Activated naive CD8-positive, alpha-beta T cell treated with anti-CD3 and anti-CD28 coated beads, Interleukin-2, amount 50 U/mL, for 24 hours (primary cell): ENCODE results near the gene SLC2A6.

Experiments
- ATAC-seq: fragments of 150-1000 bp; cut with Tn5 transposase; one replicate; pipeline ENCODE4 v1.10.0; 2021
- DNase-seq: peaks from one replicate; pipeline ENCODE4 v3.0.0; 2021
- H3K27ac Mint-ChIP-seq: one replicate; pipeline ENCODE4 v1.8.0; 2021; ENCODE audit warnings: mild to moderate bottlenecking, mixed read lengths
- H3K27me3 Mint-ChIP-seq: one replicate; pipeline ENCODE4 v1.8.0; 2021; ENCODE audit warnings: mixed read lengths
- H3K36me3 Mint-ChIP-seq: one replicate; pipeline ENCODE4 v1.8.0; 2021; ENCODE audit warnings: low read depth, mixed read lengths
- H3K4me1 Mint-ChIP-seq: one replicate; pipeline ENCODE4 v1.8.0; 2021; ENCODE audit warnings: mixed read lengths
- H3K4me3 Mint-ChIP-seq: one replicate; pipeline ENCODE4 v1.8.0; 2021; ENCODE audit warnings: mild to moderate bottlenecking, moderate library complexity, mixed read lengths
- H3K9me3 Mint-ChIP-seq: one replicate; pipeline ENCODE4 v1.8.0; 2021; ENCODE audit warnings: mixed read lengths

The SLC2A6 gene, protein sequence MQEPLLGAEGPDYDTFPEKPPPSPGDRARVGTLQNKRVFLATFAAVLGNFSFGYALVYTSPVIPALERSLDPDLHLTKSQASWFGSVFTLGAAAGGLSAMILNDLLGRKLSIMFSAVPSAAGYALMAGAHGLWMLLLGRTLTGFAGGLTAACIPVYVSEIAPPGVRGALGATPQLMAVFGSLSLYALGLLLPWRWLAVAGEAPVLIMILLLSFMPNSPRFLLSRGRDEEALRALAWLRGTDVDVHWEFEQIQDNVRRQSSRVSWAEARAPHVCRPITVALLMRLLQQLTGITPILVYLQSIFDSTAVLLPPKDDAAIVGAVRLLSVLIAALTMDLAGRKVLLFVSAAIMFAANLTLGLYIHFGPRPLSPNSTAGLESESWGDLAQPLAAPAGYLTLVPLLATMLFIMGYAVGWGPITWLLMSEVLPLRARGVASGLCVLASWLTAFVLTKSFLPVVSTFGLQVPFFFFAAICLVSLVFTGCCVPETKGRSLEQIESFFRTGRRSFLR

DNA sequence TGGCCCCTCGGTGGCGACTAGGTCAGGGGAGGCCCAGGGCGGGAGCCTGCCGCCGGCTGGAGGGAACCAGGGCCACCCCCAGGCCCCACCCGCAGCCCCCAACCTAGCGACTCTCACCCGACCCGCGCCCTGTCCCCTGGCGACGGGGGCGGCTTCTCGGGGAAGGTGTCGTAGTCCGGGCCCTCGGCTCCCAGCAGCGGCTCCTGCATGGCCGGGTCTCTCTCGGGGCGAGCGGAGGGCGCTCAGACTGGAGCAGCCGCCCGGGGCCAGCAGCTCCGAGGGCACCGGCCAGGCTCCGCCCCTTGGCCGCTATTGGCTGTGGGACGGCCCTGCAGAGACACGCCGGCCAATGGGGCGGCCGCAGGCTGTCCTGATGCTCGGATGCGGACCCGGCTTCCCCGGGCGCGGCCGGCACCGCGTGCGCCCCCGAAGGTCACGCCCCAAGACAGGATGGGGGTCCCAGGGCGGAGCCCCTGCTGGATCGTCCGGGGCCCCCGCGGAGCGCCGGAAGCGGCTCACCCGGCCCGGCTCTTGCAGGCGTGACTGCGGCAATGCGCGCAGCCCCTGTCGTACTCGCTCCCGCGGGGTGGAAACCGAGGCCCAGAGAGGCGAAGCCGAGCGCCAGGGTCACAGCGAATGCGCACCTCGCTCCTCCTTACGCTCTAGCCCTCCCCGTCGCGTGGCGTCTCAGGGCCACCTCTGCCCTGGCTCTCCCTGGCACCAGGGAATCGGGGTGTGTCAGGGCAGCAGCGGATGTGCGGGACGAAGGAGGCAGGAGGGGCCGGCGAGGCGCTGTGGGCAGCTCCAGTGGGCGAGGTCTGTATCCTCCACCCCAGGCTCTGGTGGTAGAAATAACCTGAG lies at the start of gene SLC2A6:
TSS of gene SLC2A6 (minus strand) at position 249 of the 861 bp plus-strand sequence. CDS start at position 209, 40 bp downstream.
- Mint-ChIP-seq H3K27me3 (no peaks in the 10 kb centered on the region), H3K9me3 (no peaks in the 10 kb centered on the region), H3K36me3 (no peaks in the 10 kb centered on the region), H3K27ac (no peak within 1 kb of the TSS), H3K4me1 (peaks cover 11% of the 10 kb centered on the region), H3K4me3 (peak within 1 kb of the TSS; percentile 78)
- DNase-seq (peak; percentile 85), ATAC-seq (peak; percentile 97)

DNA sequence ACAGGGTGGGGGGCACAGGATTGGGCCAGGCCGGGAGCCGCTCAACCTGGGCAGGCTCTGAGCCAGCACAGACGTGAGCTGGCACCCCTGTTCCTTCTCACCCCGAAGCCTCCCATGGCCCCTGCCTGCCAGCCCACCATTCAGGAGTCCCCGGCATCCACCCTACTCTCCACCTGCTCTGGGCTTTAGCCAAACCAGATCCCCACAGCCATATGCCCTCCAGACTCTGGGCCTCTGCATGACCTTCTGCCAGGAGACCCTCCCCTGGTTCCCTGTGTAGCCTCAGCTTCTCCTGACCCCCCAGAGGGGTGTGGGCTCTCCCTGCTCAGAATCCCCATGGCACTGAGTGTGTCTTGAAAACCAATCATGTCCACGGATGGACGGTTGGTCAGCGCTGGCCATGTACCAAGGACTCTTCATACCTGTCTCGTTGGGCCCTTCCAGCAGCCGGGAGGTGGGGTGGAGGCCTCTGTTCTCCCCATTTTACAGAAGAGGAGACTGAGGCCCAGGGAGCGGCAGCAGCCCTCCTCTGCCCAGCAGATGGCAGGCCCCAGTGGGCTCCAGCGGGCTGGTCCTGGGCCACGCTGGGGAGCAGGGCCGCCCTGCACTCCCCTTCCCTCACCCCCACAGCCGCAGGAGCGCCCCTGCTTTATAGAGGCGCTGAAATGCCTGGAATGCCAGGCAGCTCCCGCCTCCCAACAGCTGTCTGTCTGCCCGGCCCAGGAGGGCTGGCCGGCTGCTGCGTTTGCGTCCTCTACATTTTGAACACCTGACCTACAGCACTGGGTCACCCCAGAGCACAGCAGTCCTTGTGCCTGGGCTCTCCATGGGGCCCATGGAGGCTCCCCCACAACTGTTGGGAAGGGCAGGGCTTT lies 49.3 kb upstream of the SLC2A6 start:
- peaks cover 8% of the 10 kb centered on the region for H3K4me1 Mint-ChIP-seq
- no peak overlapping the region for H3K27ac Mint-ChIP-seq
- ATAC-seq (no peak), DNase-seq (no peak)
- H3K36me3 Mint-ChIP-seq, result no peaks in the 10 kb centered on the region
- peaks cover 10% of the 10 kb centered on the region for H3K27me3 Mint-ChIP-seq
- H3K4me3 Mint-ChIP-seq, result no peak overlapping the region
- H3K9me3 Mint-ChIP-seq, result no peaks in the 10 kb centered on the region

DNA sequence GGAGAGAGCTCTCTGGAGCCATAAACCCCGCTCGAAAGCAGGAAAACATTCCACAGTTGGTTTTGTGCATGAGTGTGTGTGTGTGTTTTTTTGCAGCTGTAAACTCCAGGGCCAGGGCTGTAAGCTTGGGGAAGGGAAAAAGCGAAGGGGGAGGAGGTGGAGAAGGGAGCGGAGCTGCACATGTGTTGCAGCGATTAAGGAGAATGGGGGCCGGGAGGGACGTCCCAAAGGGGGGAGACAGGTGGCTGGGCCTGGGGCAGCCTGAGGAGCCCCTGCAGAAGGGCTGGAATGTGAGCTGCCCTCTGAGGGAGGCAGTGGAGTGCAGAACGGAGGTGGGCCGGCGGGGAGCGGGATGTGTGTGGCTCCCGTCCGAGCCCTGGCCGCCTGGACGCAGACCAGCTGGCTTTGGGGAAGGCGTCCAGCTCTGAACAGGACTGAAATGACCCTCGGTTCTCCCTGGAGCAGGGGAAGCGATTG lies 48.6 kb upstream of the SLC2A6 start:
- ATAC-seq (no peak), DNase-seq (no peak)
- Mint-ChIP-seq H3K27ac (no peak overlapping the region), H3K27me3 (peaks cover 5% of the 10 kb centered on the region), H3K4me3 (no peak overlapping the region), H3K4me1 (peaks cover 2% of the 10 kb centered on the region), H3K9me3 (no peaks in the 10 kb centered on the region), H3K36me3 (no peaks in the 10 kb centered on the region)

DNA sequence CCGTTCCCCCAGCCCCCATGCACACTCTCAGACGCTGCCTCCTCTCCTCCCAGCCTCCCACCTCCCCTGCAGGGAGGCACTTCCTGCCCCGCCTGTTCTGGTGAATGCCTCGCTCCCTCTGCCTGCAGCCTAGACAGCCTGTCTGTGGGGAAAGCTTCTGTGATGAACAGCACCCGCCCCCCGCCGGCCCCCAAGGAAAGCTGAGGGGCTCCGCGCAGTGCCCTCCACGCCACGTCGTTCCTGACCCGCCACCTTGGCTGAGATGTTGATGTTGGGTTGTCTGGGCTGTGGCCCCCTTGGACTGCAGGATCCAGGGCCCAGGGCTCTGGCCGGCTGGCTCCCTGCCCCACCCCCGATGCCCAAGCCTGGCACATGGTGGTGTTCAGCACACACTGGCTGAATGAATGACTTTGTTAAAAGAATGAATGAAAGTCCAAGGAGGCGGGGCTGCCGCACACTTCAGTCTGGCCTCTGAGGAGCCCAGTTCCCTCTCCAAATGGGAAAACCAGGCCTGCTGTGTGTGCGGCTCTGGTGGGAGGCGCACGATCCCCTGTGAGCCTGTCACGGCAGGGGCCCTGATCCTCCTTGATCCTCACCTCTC lies 47.9 kb upstream of the SLC2A6 start:
- H3K9me3 Mint-ChIP-seq, result no peaks in the 10 kb centered on the region

DNA sequence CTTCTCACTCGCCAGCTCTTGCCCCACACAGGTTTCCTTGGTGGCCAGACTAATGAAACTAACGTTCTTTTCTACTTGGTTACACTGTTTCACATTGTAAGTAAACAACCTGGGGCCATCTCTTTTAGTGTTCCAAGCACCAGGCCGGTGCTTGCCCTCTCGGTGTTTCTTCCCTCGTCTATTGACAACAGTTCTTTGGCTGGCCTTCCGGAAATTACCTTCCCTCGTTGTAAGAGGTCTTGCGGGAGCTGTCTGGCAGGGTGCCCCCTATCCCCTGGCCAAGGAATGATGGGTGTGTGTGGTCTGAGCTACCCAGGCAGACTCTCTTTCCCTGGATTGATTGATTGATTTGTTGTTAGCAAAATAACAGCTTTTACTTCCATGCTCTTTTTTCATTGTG lies 46.8 kb upstream of the SLC2A6 start:
- peaks cover 2% of the 10 kb centered on the region for H3K4me1 Mint-ChIP-seq
- no peak overlapping the region for H3K4me3 Mint-ChIP-seq
- peaks cover 2% of the 10 kb centered on the region for H3K27me3 Mint-ChIP-seq
- no peak overlapping the region for H3K27ac Mint-ChIP-seq
- no peaks in the 10 kb centered on the region for H3K9me3 Mint-ChIP-seq
- DNase-seq (no peak), ATAC-seq (no peak)
- no peaks in the 10 kb centered on the region for H3K36me3 Mint-ChIP-seq

More for the DNA sequence above, 47.9 kb upstream of the SLC2A6 start:
- Mint-ChIP-seq H3K4me1 (peaks cover 2% of the 10 kb centered on the region), H3K36me3 (no peaks in the 10 kb centered on the region), H3K27me3 (peaks cover 2% of the 10 kb centered on the region), H3K4me3 (no peak overlapping the region), H3K27ac (no peak overlapping the region)
- no peak for ATAC-seq
- DNase-seq, result no peak

DNA sequence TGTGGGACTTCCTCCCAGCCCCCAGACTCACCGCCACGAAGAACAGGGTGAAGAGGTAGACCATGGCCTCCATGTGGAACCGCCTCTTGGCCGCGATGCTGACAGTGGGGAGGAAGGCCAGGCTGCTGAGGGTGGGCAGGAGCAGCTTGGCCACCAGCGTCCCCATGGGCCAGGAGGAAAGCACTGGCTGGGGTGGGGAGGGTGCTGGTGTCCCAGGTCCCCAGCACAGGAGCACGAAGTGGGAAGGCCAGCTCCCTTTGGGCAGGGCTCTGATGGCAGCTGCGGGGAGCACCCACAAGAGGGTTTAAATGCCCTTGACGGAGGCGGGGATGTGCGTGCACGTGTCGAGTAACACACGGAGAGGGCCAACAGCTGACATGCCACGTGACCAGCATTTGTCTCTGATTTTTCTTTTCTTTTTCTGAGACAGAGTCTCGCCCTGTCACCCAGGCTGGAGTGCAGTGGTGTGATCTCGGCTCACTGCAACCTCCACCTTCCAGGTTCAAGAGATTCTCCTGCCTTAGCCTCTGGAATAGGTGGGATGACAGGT lies 45.9 kb upstream of the SLC2A6 start, which contains the start of gene MYMK:
TSS of gene MYMK (minus strand) at position 281 of the 550 bp plus-strand sequence. CDS start at position 166, 115 bp downstream.
- Mint-ChIP-seq H3K4me1 (peaks cover 2% of the 10 kb centered on the region), H3K27me3 (peaks cover 2% of the 10 kb centered on the region), H3K4me3 (no peak within 1 kb of the TSS), H3K9me3 (no peaks in the 10 kb centered on the region), H3K27ac (no peak within 1 kb of the TSS), H3K36me3 (no peaks in the 10 kb centered on the region)
- ATAC-seq (no peak), DNase-seq (no peak)

DNA sequence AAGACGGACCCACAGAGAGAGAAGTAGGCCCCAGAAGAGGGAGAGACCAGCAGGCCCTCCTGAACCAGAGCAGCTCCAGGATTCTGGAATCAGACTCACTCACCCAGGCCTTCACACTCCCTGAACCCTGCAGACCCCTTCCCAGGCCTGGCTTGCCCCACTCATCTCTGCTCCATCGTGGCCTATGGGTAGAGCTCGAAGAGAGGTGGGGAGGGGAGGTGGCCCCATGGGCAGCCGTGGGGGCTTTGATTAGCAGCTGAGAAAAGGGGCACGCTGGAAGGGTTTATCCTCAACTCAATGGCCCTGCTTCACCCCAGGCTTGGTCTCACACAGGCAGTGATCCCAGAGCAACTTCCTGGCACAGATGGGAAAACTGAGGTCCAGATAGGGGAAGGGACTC lies 45.2 kb upstream of the SLC2A6 start:
- H3K27me3 Mint-ChIP-seq, result no peaks in the 10 kb centered on the region
- DNase-seq (no peak), ATAC-seq (no peak)
- no peak overlapping the region for H3K27ac Mint-ChIP-seq
- H3K9me3 Mint-ChIP-seq, result no peaks in the 10 kb centered on the region
- peaks cover 2% of the 10 kb centered on the region for H3K4me1 Mint-ChIP-seq
- H3K36me3 Mint-ChIP-seq, result no peaks in the 10 kb centered on the region
- no peak overlapping the region for H3K4me3 Mint-ChIP-seq

DNA sequence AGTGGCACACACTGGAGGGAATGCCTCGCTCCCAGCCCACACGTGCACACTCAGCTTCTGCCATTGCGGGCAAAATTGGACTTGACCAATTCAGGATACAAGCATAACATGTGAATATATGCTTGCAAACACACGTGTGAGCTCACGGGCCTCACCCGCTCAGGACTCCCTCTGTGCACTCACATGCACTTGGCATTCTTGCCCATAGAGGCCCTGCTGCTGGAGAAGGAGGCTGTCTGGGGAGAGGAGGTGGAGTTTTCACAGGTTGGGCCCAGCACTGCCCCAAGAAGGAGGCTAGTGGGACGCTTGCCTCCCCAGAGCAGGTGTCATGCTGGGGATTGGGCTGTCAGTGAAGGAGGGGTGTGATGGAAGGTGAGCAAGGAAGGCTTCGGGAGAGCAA lies 44.2 kb upstream of the SLC2A6 start:
- Mint-ChIP-seq H3K27me3 (no peaks in the 10 kb centered on the region), H3K9me3 (no peaks in the 10 kb centered on the region), H3K4me3 (no peak overlapping the region), H3K4me1 (peaks cover 2% of the 10 kb centered on the region), H3K36me3 (no peaks in the 10 kb centered on the region), H3K27ac (no peak overlapping the region)
- no peak for DNase-seq
- ATAC-seq, result no peak

DNA sequence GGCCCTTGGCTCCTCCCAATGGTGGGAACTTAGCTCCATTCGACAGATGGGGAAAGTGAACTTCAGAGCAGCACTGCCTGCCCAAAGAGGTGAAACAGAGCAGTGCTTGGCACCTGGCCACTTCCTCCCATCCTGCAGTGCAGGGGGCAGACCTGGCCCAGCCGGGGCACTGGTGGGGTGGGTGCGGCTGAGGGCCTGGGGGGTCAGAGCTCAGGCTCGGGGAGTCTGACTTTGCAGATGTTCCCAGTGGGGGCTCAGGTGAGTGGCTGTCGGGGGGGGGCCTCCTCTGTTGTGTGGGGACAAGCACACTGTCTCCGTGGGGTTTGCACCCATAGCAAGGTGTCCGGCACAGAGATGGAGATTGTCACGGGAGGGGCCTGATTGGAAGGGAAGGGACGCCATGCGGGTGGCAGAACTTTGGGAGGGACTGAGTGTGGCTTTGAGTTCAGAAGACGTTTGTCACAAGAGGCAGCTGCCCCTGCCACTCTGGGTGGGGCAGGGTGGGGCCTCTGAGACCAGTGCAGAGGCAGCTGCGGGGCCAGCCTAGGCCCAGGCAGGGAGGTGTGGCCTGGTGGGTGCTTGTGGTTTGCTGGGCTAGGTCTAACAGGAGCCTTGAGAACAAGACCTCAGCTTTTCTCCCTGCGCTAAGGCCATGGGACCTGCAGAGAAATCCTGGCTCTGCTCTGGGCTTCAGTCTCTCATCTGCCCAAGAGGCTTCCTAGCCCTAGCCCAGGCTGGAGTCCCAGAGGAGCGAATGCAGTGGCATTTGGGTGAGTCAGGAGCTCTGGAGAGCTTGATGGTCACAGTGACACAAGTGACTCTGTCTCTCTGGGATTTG lies 43.4 kb upstream of the SLC2A6 start:
- H3K36me3 Mint-ChIP-seq, result no peaks in the 10 kb centered on the region
- H3K9me3 Mint-ChIP-seq, result no peaks in the 10 kb centered on the region
- no peak overlapping the region for H3K27ac Mint-ChIP-seq
- no peaks in the 10 kb centered on the region for H3K27me3 Mint-ChIP-seq
- peaks cover 2% of the 10 kb centered on the region for H3K4me1 Mint-ChIP-seq
- no peak overlapping the region for H3K4me3 Mint-ChIP-seq
- ATAC-seq, result no peak
- DNase-seq, result no peak

DNA sequence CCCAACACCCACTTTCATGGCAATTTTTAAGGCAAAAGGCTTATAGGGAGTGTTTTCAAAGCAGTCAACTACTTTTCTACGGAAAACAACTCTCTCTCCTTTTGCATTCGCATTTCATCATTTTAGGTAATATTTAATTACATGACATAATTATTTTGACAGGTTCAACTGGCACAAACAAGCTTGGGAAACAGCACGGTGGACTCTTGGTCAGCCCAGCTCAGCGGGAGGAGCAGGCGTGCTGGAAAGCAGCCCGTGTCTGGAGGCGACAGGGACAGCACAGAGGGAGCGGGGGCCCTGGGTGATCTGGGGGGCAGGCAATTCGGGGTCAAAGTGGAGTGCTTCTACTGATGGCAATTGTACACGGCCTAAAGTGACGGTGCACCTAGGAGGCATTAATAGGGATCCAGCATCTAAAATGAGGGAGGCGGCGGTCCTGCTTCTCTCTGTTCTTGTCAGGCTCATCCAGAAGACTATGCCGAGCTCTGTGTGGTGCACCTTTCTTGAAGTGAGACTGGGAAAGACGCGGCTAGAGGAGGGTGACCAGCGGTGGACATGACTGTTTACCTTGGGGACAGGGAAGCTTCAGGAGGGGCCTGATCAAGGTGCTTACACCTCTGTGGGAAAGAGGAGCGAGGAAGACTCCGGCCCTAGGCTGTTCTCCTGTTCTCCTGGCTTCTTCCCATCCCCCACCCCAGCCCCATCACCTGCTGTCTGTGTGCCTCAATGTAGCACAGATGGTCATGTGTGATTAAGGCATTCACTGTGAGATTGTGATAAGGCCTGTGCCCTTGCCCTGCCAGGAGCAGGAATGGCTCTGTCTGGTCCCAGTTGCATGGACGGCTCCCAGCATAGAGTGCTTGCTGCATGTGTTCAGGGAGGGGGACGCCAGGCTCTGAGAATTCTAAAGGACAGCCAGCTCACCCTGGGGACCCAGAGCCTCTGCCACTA lies 42.5 kb upstream of the SLC2A6 start:
- H3K36me3 Mint-ChIP-seq, result no peaks in the 10 kb centered on the region

DNA sequence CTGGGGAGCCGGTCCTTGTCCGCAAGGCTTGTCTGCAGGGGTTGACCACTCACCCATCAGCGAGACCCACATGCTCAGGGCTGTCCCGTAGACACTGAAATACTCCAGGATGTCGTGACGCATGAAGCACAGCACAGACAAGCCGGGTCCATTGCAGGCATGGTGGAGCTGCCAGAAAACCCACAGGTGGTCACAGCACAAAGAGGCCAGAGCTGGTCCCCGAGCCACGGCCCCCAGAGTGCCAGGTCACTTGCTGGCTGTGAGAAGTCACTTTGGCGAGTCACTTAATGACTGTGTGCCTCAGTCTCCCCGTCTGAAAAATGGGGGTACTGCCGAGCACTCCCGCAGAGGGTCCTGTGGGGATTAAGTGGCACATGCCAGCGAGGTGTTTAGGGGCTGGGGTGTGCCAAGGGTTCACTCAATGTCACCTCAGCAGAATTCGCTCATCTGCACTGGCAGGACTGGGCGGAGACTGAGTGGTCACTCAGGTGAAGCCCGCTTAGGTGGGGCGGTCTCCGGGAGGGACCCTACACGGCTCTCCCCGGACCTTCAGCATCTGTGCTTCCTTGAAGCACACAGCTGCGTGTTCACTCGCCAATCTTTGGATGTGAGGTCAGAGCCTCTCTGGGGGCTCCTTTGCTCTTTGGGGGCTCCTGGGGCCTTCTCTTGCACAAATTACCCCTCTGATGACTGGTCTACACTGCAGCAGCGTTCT lies 41.4 kb upstream of the SLC2A6 start:
- H3K27ac Mint-ChIP-seq, result no peak overlapping the region
- ATAC-seq, result no peak
- no peak for DNase-seq
- H3K4me3 Mint-ChIP-seq, result no peak overlapping the region
- H3K36me3 Mint-ChIP-seq, result no peaks in the 10 kb centered on the region
- H3K4me1 Mint-ChIP-seq, result no peaks in the 10 kb centered on the region
- H3K27me3 Mint-ChIP-seq, result no peaks in the 10 kb centered on the region
- no peaks in the 10 kb centered on the region for H3K9me3 Mint-ChIP-seq

More for the DNA sequence above, 42.5 kb upstream of the SLC2A6 start:
- no peak for ATAC-seq
- no peaks in the 10 kb centered on the region for H3K27me3 Mint-ChIP-seq
- no peaks in the 10 kb centered on the region for H3K9me3 Mint-ChIP-seq
- no peak overlapping the region for H3K4me3 Mint-ChIP-seq
- no peak overlapping the region for H3K27ac Mint-ChIP-seq
- peaks cover under 1% of the 10 kb centered on the region for H3K4me1 Mint-ChIP-seq
- DNase-seq, result no peak
